Vagina (tissue), 2 donors: ENCODE data around the gene LSP1. TPM values are rescaled to one million over a fixed set of nuclear protein-coding genes. Genes with fewer than 3 reads are reported as not detected.

Source experiments
- DNase-seq, 2 donors: peaks; one replicate each; pipeline ENCODE4 v3.0.0-alpha.2; 2017; ENCODE audit errors: extremely low spot score in 2 of 2
- H3K27ac ChIP-seq: fragments of 200-600 bp; sonication (generic); one replicate; pipeline ENCODE4 v1.5.1; 2019
- H3K27me3 ChIP-seq: fragments of 200-600 bp; sonication (generic); one replicate; pipeline ENCODE4 v1.5.1; 2019
- H3K36me3 ChIP-seq, 2 donors: fragments of 200-600 bp; sonication (generic); one replicate each; pipeline ENCODE4 v1.5.1; 2017 to 2019
- H3K4me1 ChIP-seq: fragments of 200-600 bp; sonication (generic); one replicate; pipeline ENCODE4 v1.5.1; 2019
- H3K4me3 ChIP-seq, 2 donors: fragments of 200-600 bp; sonication (generic); 1 replicate in 1 of 2; 2 replicates in 1 of 2; pipeline ENCODE4 v1.5.1; 2016 to 2019
- H3K9me3 ChIP-seq: fragments of 200-600 bp; sonication (generic); one replicate; pipeline ENCODE4 v1.5.1; 2019
- CTCF ChIP-seq, 3 experiments: fragments of 450-650 bp in 2 of 3; fragments of 200-600 bp in 1 of 3; sonication (generic) in 1 of 3; IDR thresholded peaks; one replicate each; pipeline ENCODE4 v1.5.1; 2017 to 2019; ENCODE audit warnings: antibody characterized with exemption in 3 of 3, mild to moderate bottlenecking in 2 of 3, moderate library complexity in 2 of 3
- POLR2A ChIP-seq, 2 donors: fragments of 450-650 bp; IDR thresholded peaks; one replicate each; pipeline ENCODE4 v1.6.1; 2017; ENCODE audit warnings: antibody characterized with exemption in 2 of 2, mild to moderate bottlenecking in 2 of 2, moderate library complexity in 2 of 2
- POLR2AphosphoS5 ChIP-seq, 2 donors: sonication (generic); formaldehyde crosslinking; IDR thresholded peaks; one replicate each; pipeline ENCODE4 v1.9.0; 2017; ENCODE audit warnings: antibody characterized with exemption in 2 of 2, mild to moderate bottlenecking in 2 of 2, low read depth in 1 of 2; ENCODE audit not compliant: insufficient read depth in 1 of 2
- intact Hi-C: fragments of 100-400 bp; cut with DNase I; formaldehyde crosslinking; loops from one replicate; pipeline ENCODE4 v1.15.1; 2023
- total RNA-seq: library from RNA; depleted of rRNA; stranded (reverse); fragments of >200 nt; gene quantifications from one replicate; pipeline ENCODE4 v1.2.3, GENCODE V29; 2016

LSP1 gene
- total RNA-seq, 1 donor from 2014 or later: 32.7 TPM

- Histone ChIP-seq H3K27me3 (no peaks in the 10 kb centered on the region), H3K27ac (no peak overlapping the region), H3K9me3 (no peaks in the 10 kb centered on the region), H3K4me3 (no peak overlapping the region), H3K36me3 (no peaks in the 10 kb centered on the region), H3K4me1 (no peaks in the 10 kb centered on the region)
- intact Hi-C loops: no loop called here
- TF ChIP-seq POLR2A (IDR thresholded peaks at IDR 0.05) (no peak), CTCF (IDR thresholded peaks at IDR 0.05) (no peak), POLR2AphosphoS5 (IDR thresholded peaks at IDR 0.05; ENCODE audit: insufficient read depth in 1 of 2, low read depth in 1 of 2) (no peak)
- no peak for DNase-seq
Measured at GRCh38 chr11:1896468-1896867, 43.6 kb downstream of the LSP1 start.

GRCh38 chr11:1896923-1897322 lies 44.0 kb downstream of the LSP1 start:
- no peak for DNase-seq
- Histone ChIP-seq H3K4me3 (no peak overlapping the region), H3K9me3 (no peaks in the 10 kb centered on the region), H3K27me3 (no peaks in the 10 kb centered on the region), H3K27ac (no peak overlapping the region), H3K4me1 (no peaks in the 10 kb centered on the region), H3K36me3 (no peaks in the 10 kb centered on the region)
- intact Hi-C loops: no loop called here
- TF ChIP-seq POLR2A (IDR thresholded peaks at IDR 0.05) (no peak), CTCF (IDR thresholded peaks at IDR 0.05) (no peak), POLR2AphosphoS5 (IDR thresholded peaks at IDR 0.05; ENCODE audit: insufficient read depth in 1 of 2, low read depth in 1 of 2) (no peak)

GRCh38 chr11:1899090-1899489 lies 46.2 kb downstream of the LSP1 start:
- Histone ChIP-seq H3K27ac (no peak overlapping the region), H3K4me3 (no peak overlapping the region), H3K36me3 (no peaks in the 10 kb centered on the region), H3K9me3 (no peaks in the 10 kb centered on the region), H3K4me1 (no peaks in the 10 kb centered on the region), H3K27me3 (no peaks in the 10 kb centered on the region)
- no peak for DNase-seq
- intact Hi-C loops: no loop called here
- TF ChIP-seq POLR2A (IDR thresholded peaks at IDR 0.05) (no peak), CTCF (IDR thresholded peaks at IDR 0.05) (no peak), POLR2AphosphoS5 (IDR thresholded peaks at IDR 0.05; ENCODE audit: insufficient read depth in 1 of 2, low read depth in 1 of 2) (no peak)

GRCh38 chr11:1899686-1900085 lies 46.8 kb downstream of the LSP1 start:
- H3K4me1 ChIP-seq: no peaks in the 10 kb centered on the region
- DNase-seq: no peak
- H3K36me3 ChIP-seq: no peaks in the 10 kb centered on the region
- no peak overlapping the region for H3K4me3 ChIP-seq
- H3K27ac ChIP-seq: no peak overlapping the region
- intact Hi-C loops: no loop called here
- TF ChIP-seq CTCF (IDR thresholded peaks at IDR 0.05) (no peak), POLR2AphosphoS5 (IDR thresholded peaks at IDR 0.05; ENCODE audit: insufficient read depth in 1 of 2, low read depth in 1 of 2) (no peak), POLR2A (IDR thresholded peaks at IDR 0.05) (no peak)
- no peaks in the 10 kb centered on the region for H3K9me3 ChIP-seq
- H3K27me3 ChIP-seq: no peaks in the 10 kb centered on the region

GRCh38 chr11:1906181-1906580 lies 53.3 kb downstream of the LSP1 start:
- peak overlapping the region; percentile 34 for H3K27ac ChIP-seq
- no peak for DNase-seq
- peaks cover 10% of the 10 kb centered on the region for H3K4me1 ChIP-seq
- intact Hi-C loops: no loop called here
- no peaks in the 10 kb centered on the region for H3K36me3 ChIP-seq
- no peaks in the 10 kb centered on the region for H3K27me3 ChIP-seq
- TF ChIP-seq POLR2A (IDR thresholded peaks at IDR 0.05): no peak
- TF ChIP-seq CTCF (IDR thresholded peaks at IDR 0.05): no peak
- no peak for TF ChIP-seq POLR2AphosphoS5 (IDR thresholded peaks at IDR 0.05; ENCODE audit: insufficient read depth in 1 of 2, low read depth in 1 of 2)
- no peaks in the 10 kb centered on the region for H3K9me3 ChIP-seq
- H3K4me3 ChIP-seq: no peak overlapping the region
